Measurements from ENCODE around the gene CDH5.

Gene CDH5

GRCh38 chr16:66402166-66402565 is 35.7 kb downstream of the CDH5 start:
- TF ChIP-seq FOXP2 (optimal IDR thresholded peaks at IDR 0.05; ENCODE audit: control extremely low read depth, extremely low read length, insufficient read depth) (no peak), POLR2AphosphoS5 (IDR thresholded peaks at IDR 0.05; ENCODE audit: borderline replicate concordance, low read depth, low read length) (no peak), EZH2 (IDR thresholded peaks at IDR 0.05) (no peak)
- Histone ChIP-seq H3K9ac (ENCODE audit: insufficient read length) (no peak overlapping the region), H3K9me3 (ENCODE audit: low read depth, low read length) (no peaks in the 10 kb centered on the region), H3K36me3 (ENCODE audit: insufficient read depth, low read length) (no peaks in the 10 kb centered on the region), H3K27ac (no peak overlapping the region), H3K4me3 (no peak overlapping the region)
- no peak for DNase-seq (ENCODE audit: low read depth, low spot score)

- no peak overlapping the region for H3K4me3 ChIP-seq
- no peak overlapping the region for H3K9ac ChIP-seq (ENCODE audit: insufficient read length)
- H3K9me3 ChIP-seq (ENCODE audit: low read depth, low read length) = no peaks in the 10 kb centered on the region
- DNase-seq (ENCODE audit: low read depth, low spot score) = no peak
- H3K27ac ChIP-seq = no peak overlapping the region
- TF ChIP-seq FOXP2 (optimal IDR thresholded peaks at IDR 0.05; ENCODE audit: control extremely low read depth, extremely low read length, insufficient read depth) (no peak), EZH2 (IDR thresholded peaks at IDR 0.05) (no peak), POLR2AphosphoS5 (IDR thresholded peaks at IDR 0.05; ENCODE audit: borderline replicate concordance, low read depth, low read length) (no peak)
- H3K36me3 ChIP-seq (ENCODE audit: insufficient read depth, low read length) = no peaks in the 10 kb centered on the region
Observed at GRCh38 chr16:66402591-66403230, 36.2 kb downstream of the CDH5 start.

GRCh38 chr16:66403531-66404145 is 37.1 kb downstream of the CDH5 start:
- Histone ChIP-seq H3K9ac (ENCODE audit: insufficient read length) (no peak overlapping the region), H3K9me3 (ENCODE audit: low read depth, low read length) (no peaks in the 10 kb centered on the region), H3K36me3 (ENCODE audit: insufficient read depth, low read length) (no peaks in the 10 kb centered on the region), H3K27ac (no peak overlapping the region), H3K4me3 (no peak overlapping the region)
- DNase-seq (ENCODE audit: low read depth, low spot score) = no peak
- TF ChIP-seq EZH2 (IDR thresholded peaks at IDR 0.05) (no peak), FOXP2 (optimal IDR thresholded peaks at IDR 0.05; ENCODE audit: control extremely low read depth, extremely low read length, insufficient read depth) (no peak), POLR2AphosphoS5 (IDR thresholded peaks at IDR 0.05; ENCODE audit: borderline replicate concordance, low read depth, low read length) (no peak)

- Histone ChIP-seq H3K4me3 (no peak overlapping the region), H3K9ac (ENCODE audit: insufficient read length) (no peak overlapping the region), H3K9me3 (ENCODE audit: low read depth, low read length) (no peaks in the 10 kb centered on the region), H3K36me3 (ENCODE audit: insufficient read depth, low read length) (no peaks in the 10 kb centered on the region), H3K27ac (no peak overlapping the region)
- DNase-seq (ENCODE audit: low read depth, low spot score) = no peak
- TF ChIP-seq POLR2AphosphoS5 (IDR thresholded peaks at IDR 0.05; ENCODE audit: borderline replicate concordance, low read depth, low read length) (no peak), FOXP2 (optimal IDR thresholded peaks at IDR 0.05; ENCODE audit: control extremely low read depth, extremely low read length, insufficient read depth) (no peak), EZH2 (IDR thresholded peaks at IDR 0.05) (no peak)
Observed at GRCh38 chr16:66405057-66405783, 38.7 kb downstream of the CDH5 start.

- no peaks in the 10 kb centered on the region for H3K9me3 ChIP-seq (ENCODE audit: low read depth, low read length)
- peak overlapping the region; percentile 2 for H3K9ac ChIP-seq (ENCODE audit: insufficient read length)
- no peak for TF ChIP-seq POLR2AphosphoS5 (IDR thresholded peaks at IDR 0.05; ENCODE audit: borderline replicate concordance, low read depth, low read length)
- TF ChIP-seq FOXP2 (optimal IDR thresholded peaks at IDR 0.05; ENCODE audit: control extremely low read depth, extremely low read length, insufficient read depth) = no peak
- no peak for TF ChIP-seq EZH2 (IDR thresholded peaks at IDR 0.05)
- no peak overlapping the region for H3K27ac ChIP-seq
- no peaks in the 10 kb centered on the region for H3K36me3 ChIP-seq (ENCODE audit: insufficient read depth, low read length)
- H3K4me3 ChIP-seq = peak overlapping the region; percentile 84
- DNase-seq (ENCODE audit: low read depth, low spot score) = no peak
Observed at GRCh38 chr16:66406534-66407221, 40.2 kb downstream of the CDH5 start.

- no peaks in the 10 kb centered on the region for H3K9me3 ChIP-seq (ENCODE audit: low read depth, low read length)
- H3K36me3 ChIP-seq (ENCODE audit: insufficient read depth, low read length) = no peaks in the 10 kb centered on the region
- H3K9ac ChIP-seq (ENCODE audit: insufficient read length) = peak overlapping the region; percentile 55
- peak; percentile 34 for DNase-seq (ENCODE audit: low read depth, low spot score)
- peak overlapping the region; percentile 66 for H3K4me3 ChIP-seq
- TF ChIP-seq POLR2AphosphoS5 (IDR thresholded peaks at IDR 0.05; ENCODE audit: borderline replicate concordance, low read depth, low read length) (no peak), FOXP2 (optimal IDR thresholded peaks at IDR 0.05; ENCODE audit: control extremely low read depth, extremely low read length, insufficient read depth) (no peak), EZH2 (IDR thresholded peaks at IDR 0.05) (no peak)
- H3K27ac ChIP-seq = peak overlapping the region; percentile 70
Observed at GRCh38 chr16:66408163-66409048, 41.9 kb downstream of the CDH5 start.

GRCh38 chr16:66409156-66409555 is 42.7 kb downstream of the CDH5 start:
- no peak for TF ChIP-seq POLR2AphosphoS5 (IDR thresholded peaks at IDR 0.05; ENCODE audit: borderline replicate concordance, low read depth, low read length)
- no peak for TF ChIP-seq EZH2 (IDR thresholded peaks at IDR 0.05)
- TF ChIP-seq FOXP2 (optimal IDR thresholded peaks at IDR 0.05; ENCODE audit: control extremely low read depth, extremely low read length, insufficient read depth) = no peak
- H3K36me3 ChIP-seq (ENCODE audit: insufficient read depth, low read length) = no peaks in the 10 kb centered on the region
- DNase-seq (ENCODE audit: low read depth, low spot score) = no peak
- H3K4me3 ChIP-seq = no peak overlapping the region; the same call in 1 of the 2 replicates
- H3K9ac ChIP-seq (ENCODE audit: insufficient read length) = no peak overlapping the region
- no peak overlapping the region for H3K27ac ChIP-seq
- H3K9me3 ChIP-seq (ENCODE audit: low read depth, low read length) = no peaks in the 10 kb centered on the region
